Measurements from ENCODE around the gene PLCL2. TPM values are rescaled to one million over a fixed set of nuclear protein-coding genes. Genes with fewer than 3 reads are reported as not detected.

PLCL2 gene
- total RNA-seq, 3 donors from 2014 or later = 15.0 to 35.0 (median 18.8) TPM

DNA sequence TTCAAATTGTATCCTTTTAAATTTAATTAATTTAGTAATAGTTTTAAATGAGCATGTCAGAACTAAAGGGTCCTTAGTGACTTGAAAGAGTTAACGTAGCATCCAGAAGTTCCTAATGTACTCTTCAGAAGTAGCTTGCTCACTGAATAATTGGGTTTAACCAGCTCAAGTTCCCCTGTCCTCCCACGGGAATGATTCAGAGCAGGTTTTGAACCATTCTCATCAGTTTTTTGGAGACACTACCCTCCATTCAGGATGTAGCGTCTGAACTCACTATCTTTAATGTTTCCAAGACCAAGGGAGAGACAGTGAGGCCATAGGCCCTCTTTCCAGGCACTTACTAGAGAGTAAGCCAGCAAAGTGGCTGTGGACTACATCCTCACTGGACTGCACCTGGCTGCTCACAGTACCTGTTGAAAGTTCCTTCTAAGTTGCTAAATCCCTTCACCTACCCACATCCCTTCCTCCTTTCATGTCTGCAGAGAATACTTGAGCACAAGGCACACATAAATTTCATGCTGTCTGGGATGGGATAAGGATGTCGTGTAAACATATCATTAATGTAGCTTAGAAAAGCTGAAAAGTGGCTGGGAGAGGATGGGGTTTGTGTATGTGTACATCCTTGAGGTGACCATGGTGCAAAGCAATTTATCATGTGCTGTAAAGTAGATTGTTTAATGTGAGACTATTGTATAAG, 146.3 kb downstream of the PLCL2 start:
- TF ChIP-seq, protein P1, sequence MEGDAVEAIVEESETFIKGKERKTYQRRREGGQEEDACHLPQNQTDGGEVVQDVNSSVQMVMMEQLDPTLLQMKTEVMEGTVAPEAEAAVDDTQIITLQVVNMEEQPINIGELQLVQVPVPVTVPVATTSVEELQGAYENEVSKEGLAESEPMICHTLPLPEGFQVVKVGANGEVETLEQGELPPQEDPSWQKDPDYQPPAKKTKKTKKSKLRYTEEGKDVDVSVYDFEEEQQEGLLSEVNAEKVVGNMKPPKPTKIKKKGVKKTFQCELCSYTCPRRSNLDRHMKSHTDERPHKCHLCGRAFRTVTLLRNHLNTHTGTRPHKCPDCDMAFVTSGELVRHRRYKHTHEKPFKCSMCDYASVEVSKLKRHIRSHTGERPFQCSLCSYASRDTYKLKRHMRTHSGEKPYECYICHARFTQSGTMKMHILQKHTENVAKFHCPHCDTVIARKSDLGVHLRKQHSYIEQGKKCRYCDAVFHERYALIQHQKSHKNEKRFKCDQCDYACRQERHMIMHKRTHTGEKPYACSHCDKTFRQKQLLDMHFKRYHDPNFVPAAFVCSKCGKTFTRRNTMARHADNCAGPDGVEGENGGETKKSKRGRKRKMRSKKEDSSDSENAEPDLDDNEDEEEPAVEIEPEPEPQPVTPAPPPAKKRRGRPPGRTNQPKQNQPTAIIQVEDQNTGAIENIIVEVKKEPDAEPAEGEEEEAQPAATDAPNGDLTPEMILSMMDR (IDR thresholded peaks at IDR 0.05) = no peak
- intact Hi-C loops (cut with DNase I, micrococcal nuclease) = no loop called here
- H3K4me1 ChIP-seq (ENCODE audit: low read depth) = no peaks in the 10 kb centered on the region
- no peaks in the 10 kb centered on the region for H3K36me3 ChIP-seq (ENCODE audit: low read depth)
- no peaks in the 10 kb centered on the region for H3K9me3 ChIP-seq
- no peak overlapping the region for H3K4me3 ChIP-seq
- DNase-seq (no peak), ATAC-seq (no peak)

DNA sequence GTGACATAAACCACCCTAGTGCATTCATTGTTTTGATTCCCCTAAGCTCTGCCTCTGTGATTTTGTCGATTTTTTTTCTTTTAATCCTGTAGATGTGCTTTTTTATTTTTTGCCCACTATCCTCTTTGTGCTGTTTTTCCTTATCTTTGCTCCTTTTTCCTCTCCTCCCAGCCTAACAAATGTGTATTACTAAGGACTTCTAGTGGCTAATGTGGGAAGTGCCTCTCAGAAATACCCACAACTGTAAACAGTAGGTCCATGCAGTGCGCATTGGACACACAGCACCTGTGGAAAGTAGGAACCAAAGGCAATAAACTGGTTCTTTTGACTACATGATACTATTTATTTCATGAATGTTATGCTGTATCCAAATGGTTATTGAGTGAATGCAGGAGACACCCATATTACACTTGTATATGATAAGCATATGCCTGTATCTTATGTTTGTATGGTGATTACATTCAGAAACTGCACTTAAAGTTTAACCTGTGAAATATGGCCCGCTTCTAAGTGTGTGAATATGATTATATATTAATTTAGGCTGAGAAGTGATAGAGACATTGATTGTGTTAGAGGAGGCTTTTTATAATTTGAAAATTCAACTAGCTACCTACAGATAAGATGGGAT, 147.8 kb downstream of the PLCL2 start:
- Histone ChIP-seq H3K4me3 (no peak overlapping the region), H3K4me1 (ENCODE audit: low read depth) (no peaks in the 10 kb centered on the region), H3K36me3 (ENCODE audit: low read depth) (no peaks in the 10 kb centered on the region), H3K9me3 (no peaks in the 10 kb centered on the region)
- intact Hi-C loops (cut with DNase I, micrococcal nuclease) = no loop called here
- DNase-seq (peak in 1 of 3 donors; percentile 50), ATAC-seq (peak; percentile 72)
- TF ChIP-seq, protein P1 (IDR thresholded peaks at IDR 0.05) = peak; percentile 19

DNA sequence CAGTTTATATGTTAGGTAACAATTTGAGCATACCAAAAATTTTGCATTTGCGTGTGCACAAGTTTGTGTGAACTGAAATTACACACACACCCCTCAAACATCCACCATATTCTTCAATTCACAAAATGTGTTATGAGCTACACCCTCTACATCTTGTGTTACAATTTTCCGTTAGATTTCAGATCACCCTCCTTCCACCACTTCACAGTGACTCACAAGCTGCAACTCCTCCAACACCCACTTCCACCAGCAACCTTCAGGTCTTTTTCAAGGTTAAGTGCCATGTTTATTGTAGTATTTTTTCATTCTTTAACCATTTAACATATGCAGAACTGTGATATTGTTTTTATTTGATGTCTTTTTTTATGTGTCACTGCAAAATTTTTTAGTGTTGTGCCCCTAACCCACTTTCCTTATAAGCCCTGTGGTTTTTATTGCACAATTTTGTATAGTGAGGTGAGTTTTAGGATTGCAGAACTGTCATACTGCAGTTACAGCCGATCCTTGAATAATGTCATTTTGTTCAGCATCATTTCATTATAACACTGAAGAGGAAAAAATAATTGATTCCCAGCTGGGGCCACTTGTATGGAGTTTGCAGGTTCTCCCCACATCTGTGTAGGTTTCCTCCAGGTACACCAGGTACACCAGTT, 148.9 kb downstream of the PLCL2 start:
- peaks cover 2% of the 10 kb centered on the region for H3K4me1 ChIP-seq (ENCODE audit: low read depth)
- H3K36me3 ChIP-seq (ENCODE audit: low read depth) = no peaks in the 10 kb centered on the region
- H3K9me3 ChIP-seq = no peaks in the 10 kb centered on the region
- DNase-seq (no peak), ATAC-seq (no peak)
- TF ChIP-seq, protein P1 (IDR thresholded peaks at IDR 0.05) = no peak
- no peak overlapping the region for H3K4me3 ChIP-seq
- intact Hi-C loops (cut with DNase I, micrococcal nuclease) = no loop called here

DNA sequence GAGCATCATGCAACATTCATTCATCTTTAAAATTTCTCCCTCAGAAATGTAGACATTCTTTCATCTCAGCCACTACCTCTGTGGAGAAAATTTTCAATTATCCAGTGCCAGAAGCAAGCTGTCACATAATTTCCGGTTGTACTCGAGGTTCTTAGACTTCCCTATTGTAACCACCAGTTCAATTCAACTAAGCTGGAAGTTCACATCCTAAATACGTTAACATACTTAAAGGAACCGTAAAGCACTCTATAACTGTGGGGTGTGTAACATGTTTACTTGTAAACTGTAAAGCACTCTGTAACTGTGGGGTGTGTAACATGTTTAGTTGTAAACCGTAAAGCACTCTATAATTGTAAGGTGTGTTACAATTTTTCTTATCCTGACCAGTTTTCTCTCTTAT, 150.3 kb downstream of the PLCL2 start:
- Histone ChIP-seq H3K36me3 (ENCODE audit: low read depth) (no peaks in the 10 kb centered on the region), H3K4me1 (ENCODE audit: low read depth) (peaks cover 8% of the 10 kb centered on the region), H3K9me3 (no peaks in the 10 kb centered on the region), H3K4me3 (no peak overlapping the region)
- intact Hi-C loops (cut with DNase I, micrococcal nuclease) = no loop called here
- TF ChIP-seq, protein P1 (IDR thresholded peaks at IDR 0.05) = no peak
- ATAC-seq = peak; percentile 81
- DNase-seq = no peak

DNA sequence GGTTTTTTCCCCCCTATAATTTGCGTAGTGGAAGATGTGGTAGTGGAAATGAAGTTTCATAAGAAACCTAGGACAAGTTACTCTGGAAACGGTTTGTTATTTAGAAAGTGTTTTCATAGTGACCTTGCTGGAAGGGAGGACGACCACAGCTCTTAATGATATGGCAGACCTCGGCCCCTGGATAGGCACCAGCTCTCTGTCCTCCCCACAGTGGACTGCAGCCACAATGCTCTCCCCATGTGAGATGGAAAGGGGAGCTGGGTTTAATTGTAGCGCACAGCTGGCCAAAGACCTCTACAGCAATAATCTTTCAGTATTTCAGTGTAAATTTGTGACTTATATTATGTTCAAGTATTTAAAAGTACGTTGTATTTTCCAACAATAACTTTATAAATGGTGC, 151.2 kb downstream of the PLCL2 start:
- DNase-seq = no peak
- no peaks in the 10 kb centered on the region for H3K9me3 ChIP-seq
- H3K36me3 ChIP-seq (ENCODE audit: low read depth) = no peaks in the 10 kb centered on the region
- H3K4me3 ChIP-seq = no peak overlapping the region
- ATAC-seq = no peak
- intact Hi-C loops (cut with DNase I, micrococcal nuclease) = no loop called here
- TF ChIP-seq, protein P1 (IDR thresholded peaks at IDR 0.05) = no peak
- H3K4me1 ChIP-seq (ENCODE audit: low read depth) = peaks cover 8% of the 10 kb centered on the region

Data from mucosa of descending colon (tissue), 3 donors.